ENCODE results near the gene PSMB7. TPM values are rescaled to one million over a fixed set of nuclear protein-coding genes. Genes with fewer than 3 reads are reported as not detected.

Gene PSMB7
- total RNA-seq, 1 donor from 2014 or later = 142 TPM

DNA sequence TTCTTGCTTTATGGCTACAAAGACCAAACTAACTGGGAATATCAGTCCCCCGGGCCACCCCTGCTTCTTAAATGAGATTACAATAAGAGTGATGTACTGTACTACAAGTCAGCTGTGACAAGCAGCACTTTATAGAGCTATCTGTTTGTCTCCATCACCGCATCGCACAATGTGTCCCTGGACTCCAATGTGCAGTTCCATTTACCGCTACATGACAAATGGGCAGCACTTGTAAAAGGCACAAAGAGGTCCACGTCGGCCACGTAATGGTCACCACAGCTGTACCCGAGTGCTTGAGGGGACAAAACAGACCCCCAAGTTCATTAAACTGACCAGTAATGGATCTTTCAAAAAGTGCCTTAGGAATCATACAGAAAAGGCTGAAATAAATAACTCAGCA is 54.1 kb downstream of the PSMB7 start:
- Mint-ChIP-seq H3K9me3 (no peaks in the 10 kb centered on the region), H3K4me3 (no peak overlapping the region), H3K36me3 (peaks cover 4% of the 10 kb centered on the region), H3K27me3 (ENCODE audit: low read depth) (no peaks in the 10 kb centered on the region), H3K27ac (no peak overlapping the region), H3K4me1 (no peaks in the 10 kb centered on the region)
- DNase-seq (ENCODE audit: low spot score in 2 of 2, unreplicated experiment in 2 of 2) = no peak
- TF ChIP-seq, protein P1, sequence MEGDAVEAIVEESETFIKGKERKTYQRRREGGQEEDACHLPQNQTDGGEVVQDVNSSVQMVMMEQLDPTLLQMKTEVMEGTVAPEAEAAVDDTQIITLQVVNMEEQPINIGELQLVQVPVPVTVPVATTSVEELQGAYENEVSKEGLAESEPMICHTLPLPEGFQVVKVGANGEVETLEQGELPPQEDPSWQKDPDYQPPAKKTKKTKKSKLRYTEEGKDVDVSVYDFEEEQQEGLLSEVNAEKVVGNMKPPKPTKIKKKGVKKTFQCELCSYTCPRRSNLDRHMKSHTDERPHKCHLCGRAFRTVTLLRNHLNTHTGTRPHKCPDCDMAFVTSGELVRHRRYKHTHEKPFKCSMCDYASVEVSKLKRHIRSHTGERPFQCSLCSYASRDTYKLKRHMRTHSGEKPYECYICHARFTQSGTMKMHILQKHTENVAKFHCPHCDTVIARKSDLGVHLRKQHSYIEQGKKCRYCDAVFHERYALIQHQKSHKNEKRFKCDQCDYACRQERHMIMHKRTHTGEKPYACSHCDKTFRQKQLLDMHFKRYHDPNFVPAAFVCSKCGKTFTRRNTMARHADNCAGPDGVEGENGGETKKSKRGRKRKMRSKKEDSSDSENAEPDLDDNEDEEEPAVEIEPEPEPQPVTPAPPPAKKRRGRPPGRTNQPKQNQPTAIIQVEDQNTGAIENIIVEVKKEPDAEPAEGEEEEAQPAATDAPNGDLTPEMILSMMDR (IDR thresholded peaks at IDR 0.05; ENCODE audit: unreplicated experiment) = no peak

- no peaks in the 10 kb centered on the region for H3K9me3 Mint-ChIP-seq
- DNase-seq (ENCODE audit: low spot score in 2 of 2, unreplicated experiment in 2 of 2) = no peak
- no peaks in the 10 kb centered on the region for H3K4me1 Mint-ChIP-seq
- H3K36me3 Mint-ChIP-seq = peaks cover 4% of the 10 kb centered on the region
- no peak overlapping the region for H3K4me3 Mint-ChIP-seq
- TF ChIP-seq, protein P1 (IDR thresholded peaks at IDR 0.05; ENCODE audit: unreplicated experiment) = no peak
- H3K27ac Mint-ChIP-seq = no peak overlapping the region
- H3K27me3 Mint-ChIP-seq (ENCODE audit: low read depth) = no peaks in the 10 kb centered on the region
These were observed 55.2 kb downstream of the PSMB7 start for GRCh38 chr9:124359855-124360678.

- H3K9me3 Mint-ChIP-seq = no peaks in the 10 kb centered on the region
- H3K27me3 Mint-ChIP-seq (ENCODE audit: low read depth) = no peaks in the 10 kb centered on the region
- H3K36me3 Mint-ChIP-seq = peaks cover 5% of the 10 kb centered on the region
- TF ChIP-seq, protein P1 (IDR thresholded peaks at IDR 0.05; ENCODE audit: unreplicated experiment) = no peak
- no peak overlapping the region for H3K27ac Mint-ChIP-seq
- no peak overlapping the region for H3K4me3 Mint-ChIP-seq
- DNase-seq (ENCODE audit: low spot score in 2 of 2, unreplicated experiment in 2 of 2) = no peak
- H3K4me1 Mint-ChIP-seq = no peaks in the 10 kb centered on the region
These were observed 55.8 kb downstream of the PSMB7 start for GRCh38 chr9:124359426-124359825.

DNA sequence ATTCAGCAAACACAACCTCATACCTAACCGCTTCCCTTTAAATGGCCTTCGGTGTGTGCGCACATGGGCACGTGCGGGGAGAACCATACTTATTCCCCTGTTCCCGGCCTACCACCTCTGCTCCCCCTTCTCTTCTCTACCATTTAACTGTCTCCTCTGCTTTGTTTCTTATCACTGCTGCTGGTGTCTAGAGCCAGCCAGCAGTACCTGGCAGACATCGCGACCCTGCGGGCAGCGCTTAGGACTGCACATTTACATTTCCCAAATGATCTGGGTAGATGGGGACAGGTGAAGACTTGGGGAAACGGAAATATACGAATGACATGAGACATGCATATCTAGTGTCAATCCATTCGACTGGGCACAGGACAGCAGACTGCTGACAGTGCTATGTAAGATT is 56.6 kb downstream of the PSMB7 start:
- Mint-ChIP-seq H3K36me3 (peaks cover 11% of the 10 kb centered on the region), H3K9me3 (no peaks in the 10 kb centered on the region), H3K27ac (no peak overlapping the region), H3K27me3 (ENCODE audit: low read depth) (no peaks in the 10 kb centered on the region), H3K4me3 (no peak overlapping the region), H3K4me1 (no peaks in the 10 kb centered on the region)
- no peak for DNase-seq (ENCODE audit: low spot score in 2 of 2, unreplicated experiment in 2 of 2)
- TF ChIP-seq, protein P1 (IDR thresholded peaks at IDR 0.05; ENCODE audit: unreplicated experiment) = no peak

DNA sequence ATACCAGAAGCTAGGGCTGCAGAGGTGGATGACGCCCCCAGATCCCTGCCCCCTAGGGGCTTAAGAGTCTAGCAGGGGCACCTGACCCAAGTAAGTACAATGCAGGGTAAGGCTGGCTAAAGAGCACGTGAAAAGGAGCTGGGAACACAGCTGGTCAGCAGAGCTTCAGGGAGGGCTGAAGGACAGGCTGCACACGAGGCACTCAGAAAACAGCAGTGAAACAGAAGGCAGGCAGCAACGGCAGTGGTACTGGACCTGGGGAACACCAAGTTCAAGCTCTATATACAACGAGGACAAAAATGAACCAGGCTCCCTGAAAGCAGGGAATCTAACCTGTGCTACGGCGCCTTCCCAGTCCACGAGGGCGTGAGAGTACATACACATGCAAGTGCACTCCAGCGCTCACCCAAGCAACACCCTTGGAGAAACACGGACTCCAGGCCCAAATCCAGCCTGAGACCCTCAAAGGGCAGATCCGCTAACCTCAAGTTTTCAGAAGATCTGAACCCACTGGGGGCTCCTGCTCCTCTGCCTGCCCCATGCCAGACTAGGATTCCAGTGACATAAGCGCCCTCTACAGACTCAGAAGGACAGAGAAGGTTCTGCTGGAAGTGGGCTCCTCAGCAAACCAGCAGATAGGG is 57.4 kb downstream of the PSMB7 start:
- H3K27me3 Mint-ChIP-seq (ENCODE audit: low read depth) = no peaks in the 10 kb centered on the region
- TF ChIP-seq, protein P1 (IDR thresholded peaks at IDR 0.05; ENCODE audit: unreplicated experiment) = no peak
- H3K36me3 Mint-ChIP-seq = peaks cover 14% of the 10 kb centered on the region
- H3K27ac Mint-ChIP-seq = no peak overlapping the region
- H3K4me3 Mint-ChIP-seq = no peak overlapping the region
- H3K9me3 Mint-ChIP-seq = no peaks in the 10 kb centered on the region
- H3K4me1 Mint-ChIP-seq = no peaks in the 10 kb centered on the region
- DNase-seq (ENCODE audit: low spot score in 2 of 2, unreplicated experiment in 2 of 2) = no peak
